CD14-positive monocyte (primary cell): ENCODE measurements around the gene HTRA3. TPM values are rescaled to one million over a fixed set of nuclear protein-coding genes. Genes with fewer than 3 reads are reported as not detected.

Source experiments
- DNase-seq, 3 donors: peaks; one replicate each; pipeline ENCODE4 v3.0.0-alpha.2; 2011 to 2022
- H2AFZ ChIP-seq: 2 replicates; pipeline ENCODE4 v1.6.0; 2012; ENCODE audit warnings: mild to moderate bottlenecking, low read depth, low read length, inconsistent platforms; ENCODE audit not compliant: insufficient read depth, poor library complexity, severe bottlenecking
- H3K27ac ChIP-seq, 2 donors: 1 replicate in 1 of 2; 2 replicates in 1 of 2; pipeline ENCODE4 v1.5.1; 2012 to 2013; ENCODE audit warnings: low read length in 2 of 2, control low read depth in 1 of 2, inconsistent platforms in 1 of 2, low read depth in 1 of 2, mild to moderate bottlenecking in 1 of 2
- H3K27me3 ChIP-seq, 2 donors: one replicate each; pipeline versions ENCODE4 v1.6.0 to v1.6.1; 2011 to 2013; ENCODE audit warnings: low read length in 2 of 2; ENCODE audit not compliant: control insufficient read depth in 2 of 2, insufficient read depth in 2 of 2
- H3K36me3 ChIP-seq, 2 donors: replicated peaks in 1 of 2; 1 replicate in 1 of 2; 2 replicates in 1 of 2; pipeline versions ENCODE4 v1.5.1 to v1.6.1; 2012 to 2013; ENCODE audit warnings: low read length in 2 of 2, control low read depth in 1 of 2, inconsistent platforms in 1 of 2, mild to moderate bottlenecking in 1 of 2; ENCODE audit not compliant: insufficient read depth in 2 of 2, control insufficient read depth in 1 of 2
- H3K4me1 ChIP-seq, 2 donors: 1 replicate in 1 of 2; 2 replicates in 1 of 2; pipeline versions ENCODE4 v1.5.1 to v1.6.1; 2012 to 2013; ENCODE audit warnings: low read length in 2 of 2, control low read depth in 1 of 2, inconsistent platforms in 1 of 2, mild to moderate bottlenecking in 1 of 2, moderate library complexity in 1 of 2; ENCODE audit not compliant: insufficient read depth in 2 of 2, control insufficient read depth in 1 of 2
- H3K4me2 ChIP-seq: replicated peaks from 2 replicates; pipeline ENCODE3; 2012; ENCODE audit warnings: low read length, moderate library complexity, mild to moderate bottlenecking; ENCODE audit not compliant: poor library complexity, severe bottlenecking; ENCODE audit errors: extremely low read depth
- H3K4me3 ChIP-seq, 3 experiments: fragments of 200-600 bp in 1 of 3; sonication (generic) in 1 of 3; replicated peaks in 1 of 3; 1 replicate in 2 of 3; 2 replicates in 1 of 3; pipeline ENCODE4 v1.5.1; 2011 to 2013; ENCODE audit warnings: low read length in 3 of 3, mild to moderate bottlenecking in 3 of 3, control low read depth in 2 of 3, low read depth in 2 of 3, inconsistent platforms in 1 of 3, moderate library complexity in 1 of 3
- H3K79me2 ChIP-seq: 2 replicates; pipeline ENCODE4 v1.6.0; 2012; ENCODE audit warnings: mild to moderate bottlenecking, control low read depth, inconsistent platforms, low read length, moderate library complexity; ENCODE audit not compliant: insufficient read depth
- H3K9ac ChIP-seq: 2 replicates; pipeline ENCODE4 v1.6.0; 2017; ENCODE audit warnings: low read length, mild to moderate bottlenecking; ENCODE audit not compliant: insufficient read depth, poor library complexity, severe bottlenecking
- H3K9me3 ChIP-seq, 2 donors: replicated peaks in 1 of 2; 1 replicate in 1 of 2; 2 replicates in 1 of 2; pipeline versions ENCODE4 v1.5.1 to v1.6.1; 2012 to 2013; ENCODE audit warnings: low read length in 2 of 2, control low read depth in 1 of 2; ENCODE audit not compliant: control insufficient read depth in 1 of 2, insufficient read depth in 1 of 2
- H4K20me1 ChIP-seq: 2 replicates; pipeline ENCODE4 v1.6.0; 2012; ENCODE audit warnings: mild to moderate bottlenecking, low read length, control low read depth, moderate library complexity; ENCODE audit not compliant: insufficient read depth
- H3K27ac Mint-ChIP-seq, 7 donors: one replicate each; pipeline ENCODE4 v1.8.0; 2020; ENCODE audit warnings: mild to moderate bottlenecking in 7 of 7, mixed read lengths in 7 of 7, moderate library complexity in 6 of 7, inconsistent platforms in 2 of 7
- H3K27me3 Mint-ChIP-seq, 3 donors: one replicate each; pipeline ENCODE4 v1.8.0; 2021 to 2022; ENCODE audit warnings: low read depth in 3 of 3, mild to moderate bottlenecking in 3 of 3, mixed read lengths in 3 of 3, moderate library complexity in 3 of 3, inconsistent platforms in 1 of 3
- H3K36me3 Mint-ChIP-seq, 2 donors: one replicate each; pipeline ENCODE4 v1.8.0; 2020; ENCODE audit warnings: mixed read lengths in 2 of 2, inconsistent platforms in 1 of 2, mild to moderate bottlenecking in 1 of 2
- H3K4me1 Mint-ChIP-seq: one replicate; pipeline ENCODE4 v1.8.0; 2020; ENCODE audit warnings: mild to moderate bottlenecking, mixed read lengths
- H3K4me3 Mint-ChIP-seq, 2 donors: one replicate each; pipeline ENCODE4 v1.8.0; 2020; ENCODE audit warnings: mild to moderate bottlenecking in 2 of 2, mixed read lengths in 2 of 2, moderate library complexity in 1 of 2
- H3K9me3 Mint-ChIP-seq, 7 donors: one replicate each; pipeline ENCODE4 v1.8.0; 2020 to 2022; ENCODE audit warnings: mixed read lengths in 7 of 7, mild to moderate bottlenecking in 6 of 7, moderate library complexity in 6 of 7, inconsistent platforms in 2 of 7
- WGBS: methylation state at CpG from one replicate; pipeline ENCODE4 v1.1.5; 2013; ENCODE audit warnings: missing lambda C conversion rate; ENCODE audit not compliant: insufficient coverage; 5-methylcytosine and 5-hydroxymethylcytosine counted together
- intact Hi-C, 2 donors: fragments of 100-400 bp; cut with micrococcal nuclease; formaldehyde crosslinking; loops; one replicate each; pipeline versions ENCODE4 v1.15.0 to v1.15.1; 2023
- polyA plus RNA-seq, 3 donors: library from polyadenylated mRNA; depleted of rRNA in 1 of 3; unstranded in 2 of 3; stranded (reverse) in 1 of 3; fragments of 300-500 nt in 2 of 3; fragments of >200 nt in 1 of 3; fragmentation: Illumina TruSeq in 2 of 3; gene quantifications; 1 replicate in 2 of 3; 2 replicates in 1 of 3; pipeline ENCODE4 v1.2.3, GENCODE V29; 2012 to 2021
- TF ChIP-seq, protein P1 (sequence below): fragments of 200-600 bp; IDR thresholded peaks from one replicate; pipeline ENCODE4 v1.8.0; 2022; ENCODE audit warnings: antibody characterized with exemption, mild to moderate bottlenecking

Gene HTRA3
- polyA plus RNA-seq, 3 donors: not detected

DNA sequence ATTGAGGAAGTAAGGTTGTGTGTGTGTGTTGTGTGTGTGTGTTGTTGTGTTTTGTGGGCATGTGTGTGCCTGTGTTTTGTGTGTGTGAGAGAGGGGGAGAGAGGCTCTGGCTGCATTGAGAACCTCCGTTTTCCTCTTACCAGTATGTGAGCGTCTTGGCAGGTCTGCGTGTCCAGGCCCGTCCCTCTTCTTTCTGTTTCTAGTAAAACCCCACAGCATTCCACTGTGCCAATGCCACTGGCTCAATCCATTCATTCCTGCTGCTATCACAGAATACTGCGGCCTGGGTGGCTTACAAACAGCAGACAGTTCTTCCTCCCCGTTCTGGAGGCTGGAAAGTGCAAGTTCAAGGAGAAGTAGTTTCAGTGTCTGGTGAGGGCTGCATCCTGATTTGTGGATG, 15.5 kb upstream of the HTRA3 start:
- no peaks in the 10 kb centered on the region for H3K36me3 ChIP-seq
- H3K9ac ChIP-seq: no peak overlapping the region
- H3K4me3 Mint-ChIP-seq: no peak overlapping the region
- H3K36me3 Mint-ChIP-seq: no peaks in the 10 kb centered on the region
- no peaks in the 10 kb centered on the region for H3K4me1 ChIP-seq
- H3K9me3 ChIP-seq: no peaks in the 10 kb centered on the region
- intact Hi-C loops: no loop called here
- no peak overlapping the region for H3K27ac ChIP-seq
- H3K9me3 Mint-ChIP-seq: no peaks in the 10 kb centered on the region
- TF ChIP-seq, protein P1, sequence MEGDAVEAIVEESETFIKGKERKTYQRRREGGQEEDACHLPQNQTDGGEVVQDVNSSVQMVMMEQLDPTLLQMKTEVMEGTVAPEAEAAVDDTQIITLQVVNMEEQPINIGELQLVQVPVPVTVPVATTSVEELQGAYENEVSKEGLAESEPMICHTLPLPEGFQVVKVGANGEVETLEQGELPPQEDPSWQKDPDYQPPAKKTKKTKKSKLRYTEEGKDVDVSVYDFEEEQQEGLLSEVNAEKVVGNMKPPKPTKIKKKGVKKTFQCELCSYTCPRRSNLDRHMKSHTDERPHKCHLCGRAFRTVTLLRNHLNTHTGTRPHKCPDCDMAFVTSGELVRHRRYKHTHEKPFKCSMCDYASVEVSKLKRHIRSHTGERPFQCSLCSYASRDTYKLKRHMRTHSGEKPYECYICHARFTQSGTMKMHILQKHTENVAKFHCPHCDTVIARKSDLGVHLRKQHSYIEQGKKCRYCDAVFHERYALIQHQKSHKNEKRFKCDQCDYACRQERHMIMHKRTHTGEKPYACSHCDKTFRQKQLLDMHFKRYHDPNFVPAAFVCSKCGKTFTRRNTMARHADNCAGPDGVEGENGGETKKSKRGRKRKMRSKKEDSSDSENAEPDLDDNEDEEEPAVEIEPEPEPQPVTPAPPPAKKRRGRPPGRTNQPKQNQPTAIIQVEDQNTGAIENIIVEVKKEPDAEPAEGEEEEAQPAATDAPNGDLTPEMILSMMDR: no peak
- H3K27me3 ChIP-seq: no peaks in the 10 kb centered on the region
- no peak for DNase-seq
- H3K4me3 ChIP-seq: no peak overlapping the region
- no peak overlapping the region for H2AFZ ChIP-seq
- no peaks in the 10 kb centered on the region for H3K79me2 ChIP-seq
- no peaks in the 10 kb centered on the region for H3K4me1 Mint-ChIP-seq
- H3K27me3 Mint-ChIP-seq: peaks cover 2 to 8% (median 6%) of the 10 kb centered on the region in 3 donors
- H3K27ac Mint-ChIP-seq: peak overlapping the region in 1 of 7 donors; percentile 51
- no peak overlapping the region for H3K4me2 ChIP-seq
- no peaks in the 10 kb centered on the region for H4K20me1 ChIP-seq
- WGBS: 87% methylated on average over 3 of the region's 6 CpGs

DNA sequence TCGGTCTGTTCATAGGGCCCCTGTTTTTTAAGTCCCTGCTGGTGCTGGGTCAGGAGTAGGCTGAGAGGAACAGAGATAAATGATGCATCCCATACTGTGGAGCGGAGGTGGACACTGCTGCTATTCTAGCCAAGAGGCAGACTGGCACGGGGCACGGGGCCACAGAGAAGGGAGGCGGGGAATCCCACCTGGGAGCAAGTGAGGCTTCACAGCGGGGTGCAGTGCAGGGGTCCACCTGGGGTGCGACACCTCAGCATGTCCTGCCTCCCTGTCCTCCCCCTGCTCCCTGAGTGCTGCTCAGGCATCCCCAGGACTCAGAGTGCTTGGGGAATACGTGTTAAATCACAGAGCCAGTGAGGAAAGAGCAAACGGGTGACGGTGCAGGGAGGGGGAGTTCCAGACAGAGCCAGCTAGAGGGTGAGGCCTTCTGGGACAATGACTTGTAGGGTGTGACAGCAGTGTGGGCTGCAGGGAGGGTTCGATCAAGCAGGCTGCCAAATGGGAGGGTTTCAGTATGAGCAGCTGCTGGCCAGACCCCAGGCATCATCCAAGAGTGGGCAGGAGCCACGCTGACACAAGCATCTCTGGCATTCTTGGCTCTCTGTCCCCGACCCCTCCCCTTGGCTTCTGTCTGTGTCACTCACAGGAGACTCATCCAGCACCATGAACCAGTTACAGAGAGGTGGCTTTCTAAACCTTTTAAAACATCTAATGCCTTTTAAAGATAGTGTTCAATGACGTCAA, 13.7 kb upstream of the HTRA3 start:
- TF ChIP-seq, protein P1: no peak
- H3K9ac ChIP-seq: no peak overlapping the region
- H3K36me3 Mint-ChIP-seq: no peaks in the 10 kb centered on the region
- H3K4me1 ChIP-seq: peaks cover 1 to 8% of the 10 kb centered on the region in 2 donors
- H2AFZ ChIP-seq: no peak overlapping the region
- H3K27ac Mint-ChIP-seq: peak overlapping the region in 1 of 7 donors; percentile 26
- no peak for DNase-seq
- H3K27ac ChIP-seq: no peak overlapping the region
- intact Hi-C loops: no loop called here
- no peak overlapping the region for H3K4me3 ChIP-seq
- no peaks in the 10 kb centered on the region for H3K9me3 ChIP-seq
- H3K27me3 ChIP-seq: no peaks in the 10 kb centered on the region
- no peak overlapping the region for H3K4me2 ChIP-seq
- H3K79me2 ChIP-seq: no peaks in the 10 kb centered on the region
- H3K36me3 ChIP-seq: no peaks in the 10 kb centered on the region
- no peaks in the 10 kb centered on the region for H3K9me3 Mint-ChIP-seq
- WGBS: 94% methylated on average over 12 of the region's 14 CpGs
- no peaks in the 10 kb centered on the region for H4K20me1 ChIP-seq
- peaks cover 4 to 7% (median 6%) of the 10 kb centered on the region in 3 donors for H3K27me3 Mint-ChIP-seq
- H3K4me1 Mint-ChIP-seq: peaks cover 9% of the 10 kb centered on the region
- H3K4me3 Mint-ChIP-seq: no peak overlapping the region
